H1 (cell line): ENCODE measurements around the gene UBE2G2. TPM values are rescaled to one million over a fixed set of nuclear protein-coding genes. Genes with fewer than 3 reads are reported as not detected.

Experiments used
- HDAC2 ChIP-seq, 2 experiments: fragments of 300-600 bp in 1 of 2; sonication (generic) in 1 of 2; IDR thresholded peaks; 2 replicates each; pipeline ENCODE4 v1.6.1; 2011 to 2012; ENCODE audit warnings: low read depth in 2 of 2, low read length in 2 of 2, mild to moderate bottlenecking in 2 of 2, moderate library complexity in 2 of 2, borderline replicate concordance in 1 of 2, inconsistent platforms in 1 of 2
- polyA plus RNA-seq, 7 experiments: library from polyadenylated mRNA; depleted of rRNA in 3 of 7; stranded (reverse) in 5 of 7; unstranded in 2 of 7; fragments of >200 nt in 5 of 7; fragments of 200-250 nt in 2 of 7; gene quantifications; 1 replicate in 5 of 7; 2 replicates in 1 of 7; 4 replicates in 1 of 7; pipeline versions ENCODE4 v1.2.1 to v1.2.3, GENCODE V29; 2011 to 2013; ENCODE audit warnings: missing spikeins in 2 of 7, mixed read lengths in 2 of 7
- total RNA-seq: library from RNA; stranded (reverse); fragmentation: NEBNext Ultra II Directional; extraction: Animal tissue kit (Norgen Biotek cat#: 25700); gene quantifications from 2 replicates; pipeline ENCODE4 v1.2.1, GENCODE V29; 2021

The UBE2G2 gene
- total and polyA plus RNA-seq, 2 of the 8 experiments (the other 6 are each of a cell fraction or from before 2014, with no cell fraction given), result 96.3 to 101 TPM

GRCh38 chr21:44831227-44831860 lies 29.7 kb upstream of the UBE2G2 start (continued):
- TF ChIP-seq HDAC2 (IDR thresholded peaks at IDR 0.05; ENCODE audit: borderline replicate concordance in 1 of 2, low read depth in 2 of 2, low read length in 2 of 2), result no peak
